CD4-positive, alpha-beta T cell treated with Interleukin-21 for 1 hour (primary cell): ENCODE data around the gene INHBC.

ENCODE experiments used
- DNase-seq: peaks from one replicate; pipeline ENCODE4 v3.0.0-alpha.2; 2020

Gene INHBC

GRCh38 chr12:57469296-57470164 is 34.9 kb downstream of the INHBC start:
- no peak for DNase-seq

- DNase-seq = no peak
Observed at GRCh38 chr12:57470286-57470969, 35.8 kb downstream of the INHBC start.

GRCh38 chr12:57470970-57471656 is 36.5 kb downstream of the INHBC start:
- no peak for DNase-seq

GRCh38 chr12:57471661-57472060 is 37.1 kb downstream of the INHBC start:
- DNase-seq = no peak

- DNase-seq = no peak
Observed at GRCh38 chr12:57472391-57472790, 37.8 kb downstream of the INHBC start.

GRCh38 chr12:57473392-57473791 is 38.8 kb downstream of the INHBC start:
- no peak for DNase-seq

- no peak for DNase-seq
Observed at GRCh38 chr12:57473886-57474285, 39.3 kb downstream of the INHBC start.

- DNase-seq = no peak
Observed at GRCh38 chr12:57474430-57474829, 39.8 kb downstream of the INHBC start.

- no peak for DNase-seq
Observed at GRCh38 chr12:57474862-57475261, 40.3 kb downstream of the INHBC start.

- no peak for DNase-seq
Observed at GRCh38 chr12:57475271-57476161, 40.9 kb downstream of the INHBC start.

GRCh38 chr12:57476162-57476992 is 41.8 kb downstream of the INHBC start:
- peak; percentile 80 for DNase-seq

GRCh38 chr12:57476993-57477709 is 42.6 kb downstream of the INHBC start:
- peak; percentile 39 for DNase-seq

- DNase-seq = peak; percentile 79
Observed at GRCh38 chr12:57477710-57478681, 43.4 kb downstream of the INHBC start.

GRCh38 chr12:57479043-57479375 is 44.4 kb downstream of the INHBC start:
- DNase-seq = no peak

- peak; percentile 87 for DNase-seq
Observed at GRCh38 chr12:57479376-57480115, 45.0 kb downstream of the INHBC start, which contains the start of gene ARHGAP9. Gene ARHGAP9 (minus strand): TSS chr12:57479866. CDS start chr12:57479406, 460 bp downstream.

- no peak for DNase-seq
Observed at GRCh38 chr12:57481671-57482070, 47.1 kb downstream of the INHBC start.

- no peak for DNase-seq
Observed at GRCh38 chr12:57483466-57483865, 48.9 kb downstream of the INHBC start.

GRCh38 chr12:57485695-57486094 is 51.1 kb downstream of the INHBC start:
- no peak for DNase-seq

- no peak for DNase-seq
Observed at GRCh38 chr12:57487055-57487596, 52.5 kb downstream of the INHBC start.
